Measurements from ENCODE around the gene PAK1.

GRCh38 chr11:77386178-77386577 lies 87.7 kb downstream of the PAK1 start:
- no peak for TF ChIP-seq POLR2AphosphoS5 (IDR thresholded peaks at IDR 0.05; ENCODE audit: low read depth)
- TF ChIP-seq CTCF (IDR thresholded peaks at IDR 0.05; ENCODE audit: insufficient read depth, low read length), result no peak
- no peak for TF ChIP-seq GABPA (IDR thresholded peaks at IDR 0.05; ENCODE audit: low read depth)
- TF ChIP-seq REST (IDR thresholded peaks at IDR 0.05; ENCODE audit: insufficient replicate concordance, low read depth), result no peak
